ENCODE results near the gene SLAIN1.

- TF ChIP-seq POLR2AphosphoS5 (IDR thresholded peaks at IDR 0.05; ENCODE audit: low read depth, low read length): no peak
- no peak for TF ChIP-seq TAF1 (IDR thresholded peaks at IDR 0.05; ENCODE audit: borderline replicate concordance, insufficient read depth, low read length)
- no peak for TF ChIP-seq SIN3A (IDR thresholded peaks at IDR 0.05; ENCODE audit: borderline replicate concordance, insufficient read depth, low read length)
- TF ChIP-seq, protein P1, sequence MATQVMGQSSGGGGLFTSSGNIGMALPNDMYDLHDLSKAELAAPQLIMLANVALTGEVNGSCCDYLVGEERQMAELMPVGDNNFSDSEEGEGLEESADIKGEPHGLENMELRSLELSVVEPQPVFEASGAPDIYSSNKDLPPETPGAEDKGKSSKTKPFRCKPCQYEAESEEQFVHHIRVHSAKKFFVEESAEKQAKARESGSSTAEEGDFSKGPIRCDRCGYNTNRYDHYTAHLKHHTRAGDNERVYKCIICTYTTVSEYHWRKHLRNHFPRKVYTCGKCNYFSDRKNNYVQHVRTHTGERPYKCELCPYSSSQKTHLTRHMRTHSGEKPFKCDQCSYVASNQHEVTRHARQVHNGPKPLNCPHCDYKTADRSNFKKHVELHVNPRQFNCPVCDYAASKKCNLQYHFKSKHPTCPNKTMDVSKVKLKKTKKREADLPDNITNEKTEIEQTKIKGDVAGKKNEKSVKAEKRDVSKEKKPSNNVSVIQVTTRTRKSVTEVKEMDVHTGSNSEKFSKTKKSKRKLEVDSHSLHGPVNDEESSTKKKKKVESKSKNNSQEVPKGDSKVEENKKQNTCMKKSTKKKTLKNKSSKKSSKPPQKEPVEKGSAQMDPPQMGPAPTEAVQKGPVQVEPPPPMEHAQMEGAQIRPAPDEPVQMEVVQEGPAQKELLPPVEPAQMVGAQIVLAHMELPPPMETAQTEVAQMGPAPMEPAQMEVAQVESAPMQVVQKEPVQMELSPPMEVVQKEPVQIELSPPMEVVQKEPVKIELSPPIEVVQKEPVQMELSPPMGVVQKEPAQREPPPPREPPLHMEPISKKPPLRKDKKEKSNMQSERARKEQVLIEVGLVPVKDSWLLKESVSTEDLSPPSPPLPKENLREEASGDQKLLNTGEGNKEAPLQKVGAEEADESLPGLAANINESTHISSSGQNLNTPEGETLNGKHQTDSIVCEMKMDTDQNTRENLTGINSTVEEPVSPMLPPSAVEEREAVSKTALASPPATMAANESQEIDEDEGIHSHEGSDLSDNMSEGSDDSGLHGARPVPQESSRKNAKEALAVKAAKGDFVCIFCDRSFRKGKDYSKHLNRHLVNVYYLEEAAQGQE (IDR thresholded peaks at IDR 0.05; ENCODE audit: insufficient read depth in 1 of 2, low read depth in 2 of 2, low read length in 2 of 2): no peak
Observed at GRCh38 chr13:77678691-77679235, 18.7 kb upstream of the SLAIN1 start.

All from PFSK-1 (cell line).